Measurements from ENCODE around the gene PBRM1. TPM values are rescaled to one million over a fixed set of nuclear protein-coding genes. Genes with fewer than 3 reads are reported as not detected.

PBRM1 gene
- total RNA-seq, 1 donor from 2014 or later, result 88.6 TPM

DNA sequence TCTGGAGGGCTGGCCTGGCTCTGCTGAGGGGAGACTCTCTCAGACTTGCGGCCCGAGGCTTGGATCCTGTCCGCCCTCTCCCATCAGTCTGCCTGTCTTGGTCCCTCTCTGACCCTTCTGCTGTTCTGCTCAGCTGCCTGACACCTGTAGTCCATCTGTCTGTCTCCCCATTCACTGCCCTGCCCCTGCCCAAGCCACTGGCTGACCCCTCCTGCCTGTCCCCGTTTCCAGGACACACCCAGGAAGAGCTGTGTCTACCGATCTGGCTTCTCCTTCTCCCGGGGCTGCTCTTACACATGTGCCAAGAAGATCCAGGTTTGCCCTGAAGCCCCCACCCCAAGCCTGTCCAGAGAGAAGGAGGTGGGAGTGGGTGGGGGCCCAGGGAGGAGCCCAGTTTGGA is 170.5 kb downstream of the PBRM1 start:
- no peak overlapping the region for H3K4me3 Mint-ChIP-seq
- DNase-seq (ENCODE audit: extremely low spot score, unreplicated experiment), result no peak
- no peaks in the 10 kb centered on the region for H3K36me3 Mint-ChIP-seq
- H3K27me3 Mint-ChIP-seq, result peaks cover 3% of the 10 kb centered on the region
- no peaks in the 10 kb centered on the region for H3K9me3 Mint-ChIP-seq
- no peak for TF ChIP-seq CTCF (conservative IDR thresholded peaks at IDR 0.05)
- H3K27ac Mint-ChIP-seq, result no peak overlapping the region
- H3K4me1 Mint-ChIP-seq (ENCODE audit: unreplicated experiment), result peaks cover 5% of the 10 kb centered on the region

DNA sequence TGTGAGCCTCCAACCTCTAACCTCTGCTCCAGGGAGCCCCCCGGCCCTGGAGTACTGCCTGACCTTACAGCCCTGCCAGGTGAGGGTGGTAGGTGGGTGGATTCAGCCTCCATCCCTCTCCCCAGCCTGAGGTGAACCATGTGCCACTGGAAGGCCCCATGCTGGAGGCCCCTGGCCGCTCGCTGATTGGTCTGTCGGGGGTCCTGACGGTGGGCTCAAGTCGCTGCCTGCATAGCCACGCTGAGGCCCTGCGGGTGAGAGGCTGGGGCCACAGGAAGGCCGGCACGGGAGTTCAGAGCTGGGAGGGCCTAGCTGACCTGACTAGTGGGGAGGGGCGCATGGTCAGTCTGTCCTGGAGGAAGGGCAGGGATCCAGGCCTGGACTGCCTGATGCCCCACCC is 171.1 kb downstream of the PBRM1 start:
- no peak for TF ChIP-seq CTCF (conservative IDR thresholded peaks at IDR 0.05)
- no peak for DNase-seq (ENCODE audit: extremely low spot score, unreplicated experiment)
- Mint-ChIP-seq H3K27me3 (peaks cover 3% of the 10 kb centered on the region), H3K36me3 (no peaks in the 10 kb centered on the region), H3K27ac (no peak overlapping the region), H3K4me3 (no peak overlapping the region), H3K9me3 (no peaks in the 10 kb centered on the region), H3K4me1 (ENCODE audit: unreplicated experiment) (peaks cover 5% of the 10 kb centered on the region)

GRCh38 chr3:52513281-52513680 is 172.4 kb downstream of the PBRM1 start:
- no peaks in the 10 kb centered on the region for H3K36me3 Mint-ChIP-seq
- H3K9me3 Mint-ChIP-seq, result no peaks in the 10 kb centered on the region
- no peak for TF ChIP-seq CTCF (conservative IDR thresholded peaks at IDR 0.05)
- peaks cover 3% of the 10 kb centered on the region for H3K27me3 Mint-ChIP-seq
- H3K27ac Mint-ChIP-seq, result no peak overlapping the region
- H3K4me3 Mint-ChIP-seq, result no peak overlapping the region
- H3K4me1 Mint-ChIP-seq (ENCODE audit: unreplicated experiment), result peaks cover 5% of the 10 kb centered on the region
- DNase-seq (ENCODE audit: extremely low spot score, unreplicated experiment), result no peak

DNA sequence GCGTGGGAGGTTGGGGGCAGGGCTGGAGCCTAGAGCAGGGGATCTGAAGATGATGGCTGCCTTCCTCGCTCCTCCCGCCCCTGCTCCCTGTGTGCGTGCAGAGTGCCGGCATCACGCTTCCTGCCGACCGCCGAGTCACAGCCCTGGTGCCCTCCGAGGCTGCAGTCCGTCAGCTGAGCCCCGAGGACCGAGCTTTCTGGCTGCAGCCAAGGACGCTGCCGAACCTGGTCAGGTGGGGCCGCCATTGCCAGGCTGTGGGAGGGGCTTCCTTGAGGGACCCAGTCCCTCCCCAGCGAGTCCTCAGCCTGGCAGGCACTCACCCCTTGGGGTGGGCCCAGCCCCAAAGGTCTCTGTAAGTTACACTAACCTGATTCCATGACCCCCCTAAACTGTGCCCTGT is 173.0 kb downstream of the PBRM1 start:
- DNase-seq (ENCODE audit: extremely low spot score, unreplicated experiment), result no peak
- Mint-ChIP-seq H3K27me3 (peaks cover 3% of the 10 kb centered on the region), H3K4me3 (no peak overlapping the region), H3K27ac (no peak overlapping the region), H3K9me3 (no peaks in the 10 kb centered on the region), H3K4me1 (ENCODE audit: unreplicated experiment) (peaks cover 5% of the 10 kb centered on the region), H3K36me3 (no peaks in the 10 kb centered on the region)
- no peak for TF ChIP-seq CTCF (conservative IDR thresholded peaks at IDR 0.05)

DNA sequence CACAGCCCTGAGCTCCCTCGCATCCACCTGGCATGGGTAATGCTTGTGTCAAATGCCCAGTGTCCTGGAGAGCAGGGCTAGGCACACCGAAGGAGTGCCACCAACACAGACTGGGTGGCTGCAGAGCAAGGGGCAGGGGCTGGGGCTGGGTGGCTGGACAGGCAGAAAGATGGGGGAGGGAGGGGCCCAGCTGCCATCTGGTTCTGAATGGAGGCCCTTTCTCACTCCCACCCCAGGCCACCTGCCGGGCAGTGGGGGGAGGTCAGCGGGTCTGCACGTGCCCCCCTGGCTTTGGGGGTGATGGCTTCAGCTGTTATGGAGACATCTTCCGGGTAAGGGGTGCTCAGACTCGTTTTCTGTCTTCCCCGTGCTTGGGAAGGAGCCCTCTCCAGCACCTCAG is 173.6 kb downstream of the PBRM1 start:
- TF ChIP-seq CTCF (conservative IDR thresholded peaks at IDR 0.05), result no peak
- Mint-ChIP-seq H3K4me3 (no peak overlapping the region), H3K27ac (no peak overlapping the region), H3K36me3 (no peaks in the 10 kb centered on the region), H3K9me3 (no peaks in the 10 kb centered on the region), H3K27me3 (peaks cover 3% of the 10 kb centered on the region), H3K4me1 (ENCODE audit: unreplicated experiment) (peaks cover 5% of the 10 kb centered on the region)
- DNase-seq (ENCODE audit: extremely low spot score, unreplicated experiment), result no peak

- Mint-ChIP-seq H3K4me1 (ENCODE audit: unreplicated experiment) (peaks cover 5% of the 10 kb centered on the region), H3K27me3 (peaks cover 3% of the 10 kb centered on the region), H3K36me3 (no peaks in the 10 kb centered on the region), H3K9me3 (no peaks in the 10 kb centered on the region), H3K27ac (no peak overlapping the region), H3K4me3 (no peak overlapping the region)
- DNase-seq (ENCODE audit: extremely low spot score, unreplicated experiment), result no peak
- TF ChIP-seq CTCF (conservative IDR thresholded peaks at IDR 0.05), result no peak
Measured at GRCh38 chr3:52511509-52511908, 174.2 kb downstream of the PBRM1 start.
